AG04449 (cell line): ENCODE results near the gene MYO7A.

Experiments
- CTCF ChIA-PET: fragments of 350-600 bp; formaldehyde crosslinking; extraction: SDS; loops from one replicate; lab custom pipeline; 2021; ENCODE audit warnings: antibody characterized with exemption; lab: Yijun Ruan, JAX
- POLR2A ChIA-PET: fragments of 400-600, 350-600 bp; formaldehyde crosslinking; extraction: SDS; loops from one replicate; lab custom pipeline; 2020; ENCODE audit warnings: antibody characterized with exemption, inconsistent platforms; lab: Yijun Ruan, JAX
- DNase-seq: peaks from one replicate; pipeline ENCODE4 v3.0.0-alpha.2; 2010; ENCODE audit warnings: low read depth, low spot score
- H3K4me3 ChIP-seq: 2 replicates; pipeline ENCODE4 v1.5.1; 2011; ENCODE audit warnings: low read depth, mild to moderate bottlenecking, control low read depth, low read length
- TF ChIP-seq, protein P1 (sequence below): IDR thresholded peaks from one replicate; pipeline ENCODE4 v1.5.1; 2011; ENCODE audit warnings: mild to moderate bottlenecking, moderate library complexity, low read length, control low read depth, inconsistent platforms; ENCODE audit not compliant: insufficient read depth; ENCODE audit errors: missing control alignments

Gene MYO7A

DNA sequence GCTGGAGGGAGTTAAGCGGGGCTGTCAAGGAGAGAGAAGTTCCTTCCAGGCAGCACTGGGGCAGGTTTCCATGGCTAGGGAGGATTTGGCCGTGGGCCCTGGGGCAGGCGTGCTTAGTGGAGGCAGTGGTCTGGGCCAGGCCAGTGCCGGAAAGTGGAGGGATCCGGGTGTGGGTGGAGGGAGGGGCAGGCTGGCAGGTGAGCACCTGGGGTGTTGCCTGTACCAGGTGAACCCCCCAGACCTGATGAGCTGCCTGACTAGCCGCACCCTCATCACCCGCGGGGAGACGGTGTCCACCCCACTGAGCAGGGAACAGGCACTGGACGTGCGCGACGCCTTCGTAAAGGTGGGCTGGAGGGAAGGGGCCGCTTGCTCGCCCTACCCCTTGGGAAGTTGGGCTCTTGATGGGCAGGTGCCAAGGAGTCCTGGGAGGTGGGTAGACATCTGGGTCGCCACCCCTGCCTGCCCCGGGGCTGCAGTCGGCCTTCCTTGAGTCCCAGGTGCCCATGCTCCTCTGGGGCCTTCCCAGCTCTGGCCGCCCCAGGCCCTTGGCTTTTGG is 32.0 kb downstream of the MYO7A start:
- TF ChIP-seq, protein P1, sequence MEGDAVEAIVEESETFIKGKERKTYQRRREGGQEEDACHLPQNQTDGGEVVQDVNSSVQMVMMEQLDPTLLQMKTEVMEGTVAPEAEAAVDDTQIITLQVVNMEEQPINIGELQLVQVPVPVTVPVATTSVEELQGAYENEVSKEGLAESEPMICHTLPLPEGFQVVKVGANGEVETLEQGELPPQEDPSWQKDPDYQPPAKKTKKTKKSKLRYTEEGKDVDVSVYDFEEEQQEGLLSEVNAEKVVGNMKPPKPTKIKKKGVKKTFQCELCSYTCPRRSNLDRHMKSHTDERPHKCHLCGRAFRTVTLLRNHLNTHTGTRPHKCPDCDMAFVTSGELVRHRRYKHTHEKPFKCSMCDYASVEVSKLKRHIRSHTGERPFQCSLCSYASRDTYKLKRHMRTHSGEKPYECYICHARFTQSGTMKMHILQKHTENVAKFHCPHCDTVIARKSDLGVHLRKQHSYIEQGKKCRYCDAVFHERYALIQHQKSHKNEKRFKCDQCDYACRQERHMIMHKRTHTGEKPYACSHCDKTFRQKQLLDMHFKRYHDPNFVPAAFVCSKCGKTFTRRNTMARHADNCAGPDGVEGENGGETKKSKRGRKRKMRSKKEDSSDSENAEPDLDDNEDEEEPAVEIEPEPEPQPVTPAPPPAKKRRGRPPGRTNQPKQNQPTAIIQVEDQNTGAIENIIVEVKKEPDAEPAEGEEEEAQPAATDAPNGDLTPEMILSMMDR: no peak
- no peak for DNase-seq
- ChIA-PET CTCF (no interaction called here), POLR2A (no interaction called here)
- no peak overlapping the region for H3K4me3 ChIP-seq

DNA sequence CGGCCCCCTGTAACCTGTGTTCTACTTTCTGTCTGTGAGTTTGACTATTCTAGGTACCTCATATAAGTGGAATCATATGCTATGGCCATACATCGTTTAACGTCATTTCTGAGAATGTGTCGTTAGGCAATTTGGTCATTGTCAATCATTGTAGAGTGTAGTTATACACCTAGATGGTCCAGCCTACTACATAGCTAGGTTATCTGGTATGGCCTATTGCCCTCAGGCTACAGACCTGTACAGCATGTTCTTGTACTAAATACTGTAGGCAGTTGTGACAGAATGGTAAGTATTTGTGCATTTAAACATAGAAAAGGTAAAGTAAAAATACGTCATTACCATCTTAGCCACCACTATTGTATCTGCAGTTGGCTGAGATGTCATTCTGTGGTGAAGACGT is 35.2 kb downstream of the MYO7A start:
- H3K4me3 ChIP-seq: no peak overlapping the region
- no peak for DNase-seq
- CTCF ChIA-PET: no interaction called here
- TF ChIP-seq, protein P1: no peak
- POLR2A ChIA-PET: no interaction called here

DNA sequence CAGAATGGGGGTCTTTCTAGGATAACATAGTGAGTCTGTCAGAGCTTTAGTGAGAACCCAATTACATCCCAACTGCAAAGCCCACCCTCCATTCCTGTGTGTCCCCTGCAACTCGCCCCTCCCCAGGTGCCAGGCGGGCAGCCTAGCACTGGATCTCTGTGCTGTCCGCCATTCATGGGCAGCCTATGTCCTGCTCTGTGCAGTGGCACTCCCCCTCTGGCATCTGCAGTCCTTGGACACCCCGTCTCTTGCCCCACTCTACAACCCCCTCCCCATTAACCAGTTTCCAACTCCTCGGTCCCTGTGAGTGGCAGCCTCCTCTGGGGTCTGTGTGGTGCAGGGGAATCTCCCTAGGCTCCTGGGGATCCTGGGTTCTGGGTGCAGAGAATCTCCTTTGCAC is 37.0 kb downstream of the MYO7A start:
- H3K4me3 ChIP-seq: no peak overlapping the region
- CTCF ChIA-PET: interaction anchor here (0.8 kb wide), 1 partner anchor 74 kb away, joined by 3 read pairs; no protein-coding TSS in a partner anchor
- POLR2A ChIA-PET: no interaction called here
- no peak for DNase-seq
- TF ChIP-seq, protein P1: no peak

DNA sequence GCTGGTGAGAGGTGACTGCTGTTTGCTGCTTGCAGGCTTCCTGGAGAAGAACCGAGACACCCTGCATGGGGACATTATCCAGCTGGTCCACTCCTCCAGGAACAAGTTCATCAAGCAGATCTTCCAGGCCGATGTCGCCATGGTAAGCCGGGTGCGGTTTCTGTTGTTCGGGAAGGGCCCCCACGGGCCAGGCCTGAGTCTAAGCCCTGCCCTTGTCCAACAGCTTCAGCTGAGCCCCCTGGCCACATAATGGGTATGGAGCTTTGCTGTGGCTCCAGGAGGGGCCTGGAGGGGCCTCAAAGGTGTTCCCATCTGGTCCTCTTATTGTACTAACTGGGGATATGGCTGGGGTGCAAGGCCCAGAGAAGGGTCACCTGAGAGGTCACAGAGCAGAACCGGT is 38.0 kb downstream of the MYO7A start:
- no peak for DNase-seq
- ChIA-PET POLR2A (no interaction called here), CTCF (interaction anchor here (0.8 to 3.4 kb wide), 5 partner anchors 22 to 75 kb away, joined by 3 to 22 read pairs (median 4); partner anchors contain the start of gene MYO7A)
- TF ChIP-seq, protein P1: no peak
- no peak overlapping the region for H3K4me3 ChIP-seq

DNA sequence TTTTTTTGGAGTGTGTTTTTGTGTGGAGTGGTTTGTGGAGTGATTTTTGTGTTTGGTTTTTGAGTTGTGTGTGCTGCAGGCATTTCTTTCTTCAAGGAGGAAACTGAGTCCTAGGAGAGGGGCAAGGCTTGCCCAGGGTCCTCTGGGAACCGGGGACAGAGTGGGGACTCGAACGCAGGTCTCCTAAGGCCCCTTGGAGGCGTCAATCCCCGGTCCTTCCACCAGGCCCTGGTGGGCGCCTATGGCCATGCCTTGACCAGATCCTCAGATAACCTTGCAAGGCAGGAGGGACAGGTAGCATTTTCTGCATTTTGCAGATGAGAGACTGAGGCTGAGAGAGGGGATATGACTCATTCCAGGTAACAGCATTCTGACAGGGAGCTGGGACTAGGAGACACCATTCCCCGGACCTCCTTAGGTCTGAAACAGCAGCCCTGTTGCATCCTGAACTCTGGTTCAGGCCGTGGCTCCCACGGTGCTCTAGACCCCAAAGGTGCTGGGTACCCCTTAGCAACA is 39.1 kb downstream of the MYO7A start:
- H3K4me3 ChIP-seq: no peak overlapping the region
- ChIA-PET CTCF (interaction anchor here (1.2 to 3.4 kb wide), 3 partner anchors 20 to 62 kb away, joined by 3 to 22 read pairs (median 4); partner anchors contain the start of gene MYO7A), POLR2A (no interaction called here)
- TF ChIP-seq, protein P1: no peak
- DNase-seq: no peak

DNA sequence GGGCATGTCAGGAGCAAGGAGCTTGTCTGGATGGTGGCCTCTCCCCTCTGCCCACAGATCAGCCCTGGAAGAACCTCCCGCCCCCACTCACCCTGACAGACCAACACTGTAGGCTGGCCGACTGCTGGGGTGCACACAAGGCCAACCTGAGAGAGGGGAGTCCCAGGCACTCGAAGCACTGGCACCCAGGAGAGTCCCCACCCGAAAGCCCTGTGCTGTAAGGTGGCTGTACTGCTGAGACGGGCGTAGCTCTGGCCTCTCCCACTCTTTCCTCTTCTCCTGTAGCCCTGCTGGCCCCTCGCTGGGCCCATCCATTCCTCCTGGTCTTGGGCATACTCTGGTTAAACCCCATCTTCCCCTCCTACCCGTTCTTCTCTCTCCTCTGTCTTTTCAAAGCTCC is 39.7 kb downstream of the MYO7A start:
- ChIA-PET POLR2A (no interaction called here), CTCF (interaction anchor here (1.2 to 3.4 kb wide), 3 partner anchors 21 to 41 kb away, joined by 3 to 22 read pairs (median 5); partner anchors contain the start of gene MYO7A)
- no peak overlapping the region for H3K4me3 ChIP-seq
- TF ChIP-seq, protein P1: no peak
- DNase-seq: no peak
